HG02678 (cell line): ENCODE results near the gene CCT7.

ENCODE experiments used
- ATAC-seq: cut with Tn5 transposase; IDR thresholded peaks from one replicate; pipeline ENCODE4 v1.9.1; 2021; ENCODE audit warnings: mild to moderate bottlenecking, moderate library complexity; ENCODE audit not compliant: unreplicated experiment

The CCT7 gene

DNA sequence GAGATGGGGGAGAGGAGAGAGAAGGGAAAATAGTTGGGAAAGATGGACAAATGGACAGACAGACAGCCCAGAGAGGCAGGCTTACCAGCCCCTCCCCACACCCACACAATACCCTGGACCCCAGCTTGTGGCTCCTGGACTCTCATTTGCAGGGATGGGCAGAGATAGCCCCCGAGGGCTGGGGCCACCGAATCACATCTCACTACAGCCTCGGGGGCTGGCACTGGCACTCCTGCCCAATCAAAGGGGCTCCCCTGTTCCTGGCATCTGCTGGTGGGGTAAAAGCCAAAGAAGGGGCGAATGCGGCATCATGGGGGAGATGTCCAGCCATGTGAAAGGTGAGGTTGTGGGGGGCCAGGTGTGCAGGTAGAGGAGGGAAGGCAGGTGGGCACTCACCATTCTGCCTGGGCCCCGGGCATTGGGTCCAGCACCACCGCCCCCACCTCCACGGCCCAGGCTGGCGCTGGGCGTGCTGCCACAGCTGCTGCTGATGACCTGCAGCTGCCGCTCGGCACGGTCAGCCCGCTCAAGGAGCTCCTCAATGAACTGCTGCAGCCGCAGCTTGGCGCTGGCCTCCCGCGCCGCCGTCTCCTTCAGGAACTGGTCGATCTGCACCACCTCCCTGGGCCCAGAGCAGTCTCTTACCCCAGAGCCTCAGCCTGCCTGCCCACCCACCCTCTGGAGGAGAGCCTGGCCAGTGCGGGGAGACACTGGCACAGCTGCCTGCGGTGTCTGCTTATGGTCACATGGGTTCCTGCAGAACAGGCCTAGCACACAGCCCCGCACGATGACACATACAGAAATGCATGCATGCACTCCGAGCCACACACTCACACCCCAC lies 32.2 kb downstream of the CCT7 start:
- no peak for ATAC-seq

DNA sequence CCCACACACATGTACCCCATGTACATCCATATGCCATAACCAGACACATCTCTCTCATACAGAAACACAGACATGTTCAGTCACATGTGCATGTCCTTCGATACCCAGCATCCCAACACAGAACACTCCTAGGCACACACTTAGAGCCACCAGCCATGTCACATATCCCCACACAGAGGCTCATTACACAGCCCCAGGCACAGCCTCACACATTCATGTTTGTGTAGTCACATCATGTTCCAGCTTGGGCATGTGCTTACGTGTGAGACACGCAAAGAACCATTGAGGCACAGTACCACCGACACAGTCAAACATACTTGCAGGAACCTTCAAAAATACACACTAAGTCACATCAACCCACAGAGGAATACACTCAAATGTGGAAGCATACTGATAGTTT lies 32.9 kb downstream of the CCT7 start:
- no peak for ATAC-seq

DNA sequence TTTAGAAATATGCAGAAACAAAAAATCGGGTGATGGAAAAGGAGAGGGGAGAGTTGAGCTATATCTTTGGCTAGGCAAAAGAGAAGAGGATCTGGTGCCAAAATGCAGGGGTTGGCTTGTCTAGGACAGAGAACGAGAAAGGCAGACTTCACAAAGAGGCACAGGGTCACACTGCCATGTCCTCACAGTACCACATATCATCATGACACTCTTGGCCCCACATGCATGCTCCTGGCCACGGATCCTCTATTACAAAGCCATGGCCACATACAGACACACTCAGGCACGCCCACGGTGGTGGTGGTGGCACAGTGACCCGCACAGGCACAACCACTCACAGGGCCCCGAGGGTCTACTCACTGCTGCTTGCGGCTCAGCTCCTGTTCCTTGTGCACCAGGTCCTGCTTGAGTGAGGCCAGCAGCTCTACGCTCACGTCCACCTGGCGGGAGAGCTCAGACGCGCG lies 34.3 kb downstream of the CCT7 start:
- ATAC-seq: no peak

GRCh38 chr2:73268830-73269685 lies 35.0 kb downstream of the CCT7 start:
- peak; percentile 80 for ATAC-seq

- ATAC-seq: no peak
Measured at GRCh38 chr2:73269686-73270465, 35.8 kb downstream of the CCT7 start.

- no peak for ATAC-seq
Measured at GRCh38 chr2:73272270-73272669, 38.2 kb downstream of the CCT7 start.

DNA sequence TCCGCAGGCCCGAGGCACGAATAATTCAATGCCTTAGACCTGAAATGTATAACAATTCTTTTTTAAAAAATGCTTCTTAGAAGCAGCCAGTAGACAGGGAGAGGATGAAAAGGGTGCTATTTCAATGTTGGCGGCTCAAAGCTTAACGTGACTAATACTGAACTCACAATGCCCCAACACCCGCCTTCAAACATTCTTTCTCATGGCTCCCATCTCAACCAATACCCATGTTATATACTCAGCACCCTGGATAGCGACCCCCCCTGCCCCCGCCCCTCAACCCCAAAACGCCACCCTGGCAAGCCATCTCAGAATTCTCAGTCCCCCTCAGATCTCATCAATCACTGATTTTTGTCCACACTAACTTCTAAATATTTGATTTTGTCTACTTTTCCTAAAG lies 45.7 kb downstream of the CCT7 start:
- no peak for ATAC-seq

GRCh38 chr2:73281244-73281643 lies 47.1 kb downstream of the CCT7 start:
- no peak for ATAC-seq

DNA sequence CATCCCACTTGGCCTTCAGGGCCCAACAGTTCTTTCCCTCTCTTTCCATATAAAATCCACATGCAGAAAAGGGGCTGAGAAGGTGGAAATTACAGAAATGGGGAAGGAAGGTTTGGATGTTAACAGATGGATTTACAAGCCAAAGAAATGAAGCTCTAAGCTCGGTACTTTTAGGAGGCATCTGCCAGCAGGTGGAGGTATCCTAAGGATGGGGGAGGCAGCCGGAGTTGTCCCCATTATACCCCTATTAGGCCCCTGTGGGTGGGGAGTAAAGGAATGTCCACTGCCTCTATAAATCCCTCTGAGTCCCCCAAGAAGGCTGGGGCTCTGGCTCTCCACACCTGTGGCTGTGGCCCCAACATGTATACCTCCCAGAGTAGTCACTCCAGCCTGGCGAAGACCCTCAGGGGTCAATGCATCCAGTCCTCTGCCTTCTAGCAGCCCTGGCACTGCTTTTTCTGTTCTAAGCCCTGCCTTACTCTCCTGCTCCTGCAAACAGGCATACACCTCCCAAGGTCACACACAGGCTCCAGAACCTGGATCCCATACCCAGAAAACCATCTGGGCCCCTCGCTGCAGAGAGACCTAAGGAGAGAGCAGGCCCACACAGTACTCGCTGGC lies 48.9 kb downstream of the CCT7 start:
- no peak for ATAC-seq

GRCh38 chr2:73283545-73284295 lies 49.6 kb downstream of the CCT7 start:
- ATAC-seq: peak; percentile 25

DNA sequence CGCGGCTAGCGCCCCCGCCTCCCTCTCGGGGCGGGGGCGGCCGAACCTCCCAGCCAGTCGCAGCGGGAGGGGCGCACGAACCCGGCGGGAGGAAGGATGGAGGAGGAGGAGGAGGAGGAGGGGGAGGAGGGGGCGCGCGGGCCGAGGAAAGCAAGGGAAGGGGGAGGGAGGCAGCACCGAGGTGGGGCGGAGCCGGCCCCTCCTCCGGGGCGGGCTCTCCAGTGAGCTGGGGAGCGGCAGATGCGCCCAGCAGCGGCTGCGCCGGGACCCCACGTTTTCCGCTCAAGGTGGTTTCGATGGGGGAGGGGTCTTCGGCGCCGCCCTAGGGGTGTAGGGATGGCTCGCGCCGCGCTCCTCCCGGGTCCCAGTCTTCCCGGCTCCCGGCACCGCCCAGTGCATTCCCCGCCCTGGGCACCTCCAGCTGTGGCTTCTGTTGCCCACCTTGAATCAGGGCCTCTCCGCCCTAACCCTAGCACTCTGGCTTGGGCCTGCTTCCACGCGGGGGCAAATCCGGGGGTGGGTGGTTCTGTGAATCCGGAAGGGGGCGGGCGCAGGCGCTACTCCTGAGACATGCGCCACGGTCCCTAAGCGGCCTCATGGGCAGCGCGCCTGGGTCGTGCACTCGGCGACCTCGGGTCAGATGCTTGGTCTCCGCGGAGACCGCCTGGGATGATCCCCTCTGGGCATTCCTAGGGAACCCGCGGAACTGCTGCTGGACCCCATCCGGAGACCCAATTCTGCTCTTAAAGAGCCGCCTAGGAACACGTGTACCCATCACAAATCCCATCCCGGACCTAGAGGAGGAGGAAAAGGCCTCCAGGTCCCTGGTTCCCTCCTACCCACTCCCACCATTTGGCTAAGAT lies 50.4 kb downstream of the CCT7 start, which contains the start of gene FBXO41:
TSS of gene FBXO41 (minus strand) at position 183 of the 863 bp plus-strand sequence. CDS start 14,848 bp downstream, outside the sequence.
- ATAC-seq: peak; percentile 75

GRCh38 chr2:73285159-73285739 lies 51.1 kb downstream of the CCT7 start:
- peak; percentile 36 for ATAC-seq

GRCh38 chr2:73286134-73286655 lies 52.1 kb downstream of the CCT7 start:
- no peak for ATAC-seq

DNA sequence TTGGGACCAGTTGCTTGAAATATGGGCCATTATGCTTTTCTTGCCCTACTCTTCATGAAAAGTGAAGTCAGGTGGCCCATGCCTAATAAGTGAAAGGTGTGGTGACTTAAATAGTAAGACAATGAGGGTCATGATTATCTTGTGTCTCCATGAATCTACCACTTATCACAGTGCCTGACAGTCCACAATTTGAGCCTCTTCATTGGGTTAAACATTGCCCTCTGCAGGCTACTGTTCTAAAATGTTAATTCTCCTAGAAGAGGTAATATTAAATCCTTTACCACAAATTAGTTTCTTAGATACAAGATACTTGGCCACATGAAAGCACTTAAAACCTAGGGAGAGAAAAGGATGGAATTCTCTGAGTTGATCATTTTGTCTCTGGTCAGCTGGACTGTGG lies 55.2 kb downstream of the CCT7 start:
- ATAC-seq: no peak

DNA sequence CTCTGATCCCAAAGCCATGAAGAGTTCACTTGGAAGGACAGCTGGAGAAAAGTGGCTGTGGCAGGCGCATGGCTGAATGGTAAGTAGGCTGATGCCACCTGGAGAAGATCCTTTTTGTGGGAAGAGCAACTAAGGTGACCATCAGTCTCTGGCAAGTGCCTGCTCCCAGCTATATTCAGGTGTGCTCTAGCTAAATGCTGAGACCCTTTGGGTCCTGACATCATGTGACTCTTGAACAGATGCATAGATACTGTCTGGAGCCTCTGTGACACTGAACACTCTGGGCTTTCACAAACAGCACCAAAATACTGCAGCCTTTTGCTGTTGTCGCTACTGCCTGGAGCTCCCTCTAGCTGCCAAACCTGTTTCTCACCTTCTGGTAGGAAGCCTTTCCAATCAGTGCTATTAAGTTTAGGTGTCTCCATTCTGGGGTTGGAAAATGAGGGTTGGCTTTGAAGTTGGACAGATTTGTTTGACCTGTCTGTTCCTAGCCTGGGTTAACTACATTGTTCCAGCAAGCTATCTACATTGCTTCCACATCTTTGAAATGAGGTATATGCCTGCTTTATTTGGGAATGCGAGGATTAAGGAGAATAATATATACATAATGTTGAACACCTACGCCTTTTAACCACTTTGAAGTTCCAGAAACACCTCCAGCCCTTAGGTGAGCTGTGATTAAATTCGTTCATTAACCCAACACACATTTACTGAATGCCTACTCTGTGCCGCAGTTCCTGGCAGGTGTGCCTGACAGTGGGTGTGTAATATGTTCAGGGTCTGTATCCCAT lies 56.1 kb downstream of the CCT7 start:
- no peak for ATAC-seq

DNA sequence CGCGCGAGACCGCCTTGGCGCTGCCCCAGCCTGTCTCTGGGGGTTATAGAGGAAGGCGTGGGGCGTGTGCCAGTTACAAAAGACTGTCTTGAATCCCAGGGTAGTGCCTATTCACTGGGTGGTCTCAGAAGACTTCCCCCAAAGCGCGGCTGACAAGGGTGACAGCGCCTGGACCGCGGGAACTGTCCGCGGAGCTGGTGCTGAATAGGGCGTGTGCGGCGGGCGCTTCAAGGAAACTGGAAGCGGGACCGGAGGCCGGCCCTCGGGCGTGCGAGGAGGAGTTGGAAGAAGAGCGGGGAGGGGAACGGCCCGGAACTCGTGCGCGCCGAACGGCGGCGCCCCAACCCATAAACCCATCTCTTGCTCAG lies 57.0 kb downstream of the CCT7 start:
- no peak for ATAC-seq

- no peak for ATAC-seq
Measured at GRCh38 chr2:73291461-73292315, 57.6 kb downstream of the CCT7 start.
